GM19397 (cell line): ENCODE measurements around the gene PLEKHA7.

ENCODE experiments used
- ATAC-seq: cut with Tn5 transposase; IDR thresholded peaks from one replicate; pipeline ENCODE4 v1.9.1; 2021; ENCODE audit warnings: mild to moderate bottlenecking, moderate library complexity; ENCODE audit not compliant: unreplicated experiment

PLEKHA7 gene

DNA sequence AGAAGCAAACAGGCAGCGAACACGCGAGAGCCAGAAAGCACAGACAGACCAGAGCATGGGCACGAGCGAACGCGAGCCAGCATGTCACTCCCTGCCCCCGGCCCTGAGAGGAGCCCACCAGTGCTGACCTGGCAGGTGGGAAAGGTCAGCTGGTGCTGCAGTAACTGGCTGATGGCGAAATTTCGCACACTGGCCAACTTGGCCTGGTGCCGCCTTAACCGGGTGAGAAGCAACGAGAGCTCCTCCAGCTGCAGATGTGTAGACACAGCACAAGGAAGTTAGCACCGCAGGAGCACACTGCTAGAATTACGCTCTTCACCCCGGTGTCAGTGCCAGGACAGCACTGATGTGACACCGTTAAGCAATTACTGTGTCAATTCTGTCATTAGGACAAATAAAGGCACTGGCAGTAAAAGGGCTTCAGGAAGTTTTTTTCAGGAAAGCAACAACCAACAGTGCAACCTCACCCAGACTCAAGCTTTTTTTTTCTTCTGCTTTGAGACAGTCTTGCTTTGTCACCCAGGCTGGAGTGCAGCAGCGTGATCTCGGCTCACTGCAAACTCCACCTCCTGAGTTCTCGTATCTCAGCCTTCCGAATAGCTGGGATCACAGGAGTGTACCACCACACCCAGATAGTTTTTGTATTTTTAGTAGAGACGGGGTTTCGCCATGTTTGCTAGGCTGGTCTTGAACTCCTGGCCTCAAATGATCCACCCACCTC, 199.0 kb downstream of the PLEKHA7 start:
- ATAC-seq = no peak

DNA sequence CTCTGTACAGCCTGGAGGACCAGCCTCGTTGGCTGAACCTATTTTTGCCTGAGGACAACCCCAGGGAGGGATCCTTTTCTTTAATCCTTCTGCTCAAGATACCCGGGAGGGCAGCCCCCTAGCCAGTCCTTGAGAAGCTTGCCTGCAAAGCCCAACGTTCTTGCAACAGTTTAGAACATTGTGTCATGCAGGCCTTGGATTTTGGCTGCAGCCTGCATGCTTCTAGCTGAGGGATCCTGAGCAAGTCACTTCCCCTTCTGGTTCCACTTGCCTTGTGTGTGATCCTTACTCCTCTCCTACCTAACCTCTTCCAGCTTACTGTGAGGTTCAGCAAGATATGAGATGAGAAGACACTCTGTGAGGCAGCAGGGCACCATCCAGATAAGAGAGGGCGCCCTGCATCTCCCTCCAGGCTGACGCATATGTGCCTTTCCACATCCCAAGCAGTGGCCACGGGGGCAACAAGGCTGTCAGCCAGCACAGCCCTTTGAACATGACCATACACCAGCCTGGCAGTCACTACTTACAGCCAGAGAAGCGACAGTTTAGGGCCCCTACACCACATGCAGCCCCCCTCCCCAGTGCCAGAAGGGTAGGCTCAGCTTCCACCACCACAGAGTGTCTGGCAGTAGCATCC, 199.7 kb downstream of the PLEKHA7 start:
- no peak for ATAC-seq

DNA sequence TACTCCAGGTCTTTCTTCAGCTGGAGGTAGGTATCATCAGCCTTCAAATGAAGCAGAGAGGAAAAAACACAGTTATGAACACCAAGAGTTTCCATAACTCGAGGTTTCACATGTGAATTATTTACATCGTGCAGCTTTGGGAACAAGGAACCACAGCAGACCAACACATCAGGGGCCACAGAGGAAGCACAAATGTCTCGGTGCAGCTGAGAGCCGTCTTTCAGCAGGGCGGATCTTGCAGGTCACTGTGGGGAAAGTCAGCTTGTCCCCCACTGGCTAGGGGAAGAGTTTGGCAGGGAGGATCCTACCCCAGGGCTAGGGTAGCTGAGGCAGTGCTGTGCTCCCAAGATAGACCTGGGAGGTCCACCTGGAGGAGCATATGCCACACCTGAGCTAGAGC, 201.1 kb downstream of the PLEKHA7 start:
- ATAC-seq = no peak

DNA sequence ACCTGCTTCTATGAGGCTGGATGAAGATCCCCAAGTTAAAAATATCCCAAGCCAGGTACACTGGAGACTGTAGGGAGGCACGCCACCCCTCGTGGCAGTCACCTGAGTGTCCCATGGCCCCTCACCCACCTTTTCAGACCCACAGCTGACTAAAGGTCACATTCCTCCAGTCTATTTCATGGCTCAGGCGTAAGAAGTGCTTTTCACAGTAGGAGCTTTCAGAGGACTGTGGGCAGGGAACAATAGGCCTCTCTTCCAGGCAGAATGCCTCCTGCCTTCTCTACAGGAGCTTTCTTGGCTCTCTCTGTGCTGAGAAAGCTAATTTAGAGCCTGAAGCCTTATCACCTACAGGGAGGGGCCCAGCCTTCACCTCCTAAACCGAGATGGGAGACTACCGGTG, 201.9 kb downstream of the PLEKHA7 start:
- ATAC-seq = no peak

DNA sequence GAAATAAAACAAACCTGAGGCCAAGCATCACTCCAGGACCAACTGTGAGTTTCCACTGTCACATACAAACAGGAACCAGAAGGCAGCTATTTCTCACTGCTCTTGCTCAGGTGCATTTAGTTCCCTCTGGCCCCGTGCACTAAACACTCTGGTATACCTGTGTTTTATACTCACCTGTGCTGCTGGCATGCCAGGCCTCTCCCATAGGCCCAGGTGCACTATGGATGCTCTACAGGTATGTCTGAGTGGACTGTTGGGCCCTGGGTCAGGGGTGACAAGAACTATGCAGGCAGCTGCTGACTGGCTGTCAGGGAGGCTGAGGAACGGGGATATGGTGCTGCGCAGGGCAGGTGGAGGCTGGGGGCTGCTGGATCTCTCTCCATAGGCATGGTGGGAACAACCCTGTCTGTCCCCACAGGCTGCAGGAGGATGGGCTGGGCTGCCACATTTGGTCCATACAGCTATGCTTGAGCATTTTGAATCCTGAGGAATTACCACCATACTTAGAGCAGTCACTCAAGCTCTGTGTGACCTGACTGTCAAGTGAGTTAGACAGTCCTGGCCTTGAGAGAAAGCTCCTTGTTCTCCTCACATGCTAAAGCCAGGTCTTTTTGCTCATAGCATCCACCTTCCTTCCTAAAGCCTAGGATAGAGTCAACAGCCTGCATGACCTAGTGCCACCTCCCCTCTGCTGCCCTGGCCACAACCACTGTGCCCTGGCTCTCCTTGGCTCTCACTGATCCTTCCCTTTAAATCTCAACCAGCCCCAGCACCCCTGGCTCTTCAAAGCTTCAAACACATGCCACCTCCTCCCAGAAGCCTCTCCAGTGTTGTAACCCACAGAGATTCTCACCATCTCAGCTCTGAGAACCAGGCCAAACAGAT, 202.8 kb downstream of the PLEKHA7 start:
- no peak for ATAC-seq

DNA sequence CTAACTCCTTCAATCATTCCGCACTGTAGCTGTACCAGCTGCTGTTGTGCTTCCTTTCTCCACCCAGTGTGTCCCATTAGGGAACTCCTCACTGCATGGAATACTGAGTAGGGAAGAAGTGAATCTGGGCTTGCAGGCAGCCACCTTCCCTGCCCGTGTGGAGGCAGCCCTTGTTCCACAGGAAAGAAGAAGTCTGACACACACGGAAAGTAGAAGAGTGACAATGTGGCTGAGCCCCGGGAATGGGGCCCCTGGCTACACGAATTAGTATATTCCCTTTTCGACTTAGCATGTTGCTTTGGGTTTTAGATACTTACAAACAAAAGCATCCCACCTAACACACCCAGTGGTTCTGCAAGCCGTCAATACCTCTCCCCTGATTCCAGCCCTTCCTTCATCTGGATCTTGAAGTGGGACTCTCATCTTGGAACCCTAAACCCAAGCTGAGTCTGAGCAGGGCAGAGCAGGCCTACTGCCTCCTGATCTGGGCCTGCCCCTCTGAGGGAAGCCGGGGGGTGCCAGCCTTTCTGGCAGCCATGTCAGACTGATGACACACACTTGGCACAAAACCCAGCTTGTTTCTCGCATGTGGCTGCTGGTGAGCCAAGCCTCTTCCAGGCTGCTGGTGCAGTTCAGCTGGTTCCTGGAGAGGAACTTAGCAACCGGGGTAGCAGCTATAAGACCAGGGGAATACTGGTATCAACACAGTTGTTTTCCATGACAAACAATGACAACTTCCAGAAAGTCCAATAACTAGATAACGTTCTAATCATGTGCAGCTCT, 204.1 kb downstream of the PLEKHA7 start:
- ATAC-seq = no peak

DNA sequence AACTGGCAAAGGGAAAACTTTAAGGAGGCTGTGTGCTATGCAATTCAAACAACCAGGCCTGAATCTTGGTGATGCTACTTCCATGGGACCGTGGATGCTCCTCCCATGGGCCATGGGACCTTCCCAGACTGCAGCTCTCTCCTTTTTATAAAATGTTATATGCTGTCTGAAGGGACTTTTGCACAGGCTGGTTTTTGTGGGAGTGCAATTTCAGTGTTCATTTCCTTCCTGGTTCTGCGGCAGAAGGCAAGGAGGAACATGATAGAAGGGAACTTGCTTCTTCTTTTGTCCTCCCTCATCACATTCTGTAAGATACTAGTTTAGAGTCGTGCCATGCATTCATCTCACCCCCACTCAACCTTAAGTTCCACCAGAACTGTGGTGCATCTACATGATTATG, 206.9 kb downstream of the PLEKHA7 start:
- ATAC-seq = no peak

DNA sequence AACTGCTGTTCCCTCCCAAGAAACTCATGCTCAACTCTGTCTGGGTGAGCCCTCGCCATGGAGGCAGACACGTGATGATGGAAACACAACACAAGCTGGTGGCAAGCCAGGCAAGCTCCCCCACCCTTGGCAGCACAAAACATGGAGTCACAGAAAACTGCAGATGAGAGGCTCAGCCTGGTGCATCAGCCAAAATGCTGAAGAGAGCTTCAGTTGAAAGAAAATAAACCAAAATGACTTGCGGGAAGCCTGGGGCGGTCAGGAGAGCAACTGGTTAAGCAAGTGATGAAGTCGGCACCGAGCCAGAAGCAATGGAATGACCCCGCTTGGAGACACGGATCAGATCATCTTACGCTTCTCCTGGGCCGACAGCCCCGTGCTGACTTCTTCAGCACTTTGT, 207.4 kb downstream of the PLEKHA7 start:
- ATAC-seq = no peak

DNA sequence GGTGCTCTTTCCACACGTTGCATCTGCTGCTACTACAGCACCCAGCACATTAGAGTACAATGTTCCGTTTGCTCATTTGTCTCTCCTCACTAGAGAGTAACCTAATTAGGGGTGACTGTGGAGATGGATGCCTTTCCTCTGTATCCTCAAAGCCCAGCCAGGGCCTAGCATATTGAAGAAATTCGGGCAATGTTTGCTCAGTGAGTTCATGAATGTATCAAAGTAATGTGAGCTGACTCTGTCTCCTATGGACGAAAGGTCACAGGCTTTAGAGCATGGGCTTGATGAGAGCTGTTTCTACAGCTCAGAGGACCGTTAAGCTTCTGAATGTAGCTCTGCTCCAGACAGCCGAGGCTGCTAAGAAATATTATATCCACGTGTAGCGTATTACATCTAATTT, 208.3 kb downstream of the PLEKHA7 start:
- no peak for ATAC-seq

DNA sequence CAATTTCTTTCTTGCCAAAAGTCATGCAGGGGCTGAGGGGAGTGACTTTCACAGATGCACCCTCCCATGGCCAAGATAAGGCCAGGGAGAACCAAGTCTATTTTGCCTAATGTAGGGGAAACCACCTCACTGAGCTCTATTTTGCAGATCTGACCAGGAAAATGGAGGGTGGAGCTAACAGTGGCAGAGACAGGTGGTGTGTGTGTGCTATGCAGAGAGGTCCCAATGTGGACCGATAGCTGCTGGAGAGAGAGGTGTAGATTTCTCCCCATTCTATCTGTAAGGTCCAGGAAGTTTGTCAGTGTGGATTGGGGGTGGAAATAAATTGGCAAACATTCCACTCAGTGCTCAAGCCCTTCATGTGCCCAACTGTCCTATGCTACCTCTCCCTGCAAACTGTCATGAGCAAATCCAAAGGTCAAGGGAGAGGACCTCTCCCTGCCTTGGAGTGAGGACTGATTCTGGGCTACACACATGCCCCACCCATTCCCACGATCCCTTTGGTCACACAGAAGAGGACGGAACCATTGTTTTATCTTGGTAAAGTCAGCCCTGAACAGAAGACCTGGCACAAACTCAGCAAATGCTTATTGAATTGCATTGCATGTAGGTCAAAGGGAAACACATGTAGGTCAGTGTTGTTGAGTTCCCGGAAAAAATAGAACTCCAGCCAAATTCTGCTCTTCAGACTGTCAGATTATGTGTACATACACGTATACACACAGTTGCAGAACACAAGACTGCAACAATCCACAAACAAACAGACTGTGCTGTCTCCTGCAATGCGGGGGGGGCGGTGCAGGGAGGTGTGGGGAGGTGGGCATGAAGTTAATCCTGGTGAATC, 209.9 kb downstream of the PLEKHA7 start:
- no peak for ATAC-seq

DNA sequence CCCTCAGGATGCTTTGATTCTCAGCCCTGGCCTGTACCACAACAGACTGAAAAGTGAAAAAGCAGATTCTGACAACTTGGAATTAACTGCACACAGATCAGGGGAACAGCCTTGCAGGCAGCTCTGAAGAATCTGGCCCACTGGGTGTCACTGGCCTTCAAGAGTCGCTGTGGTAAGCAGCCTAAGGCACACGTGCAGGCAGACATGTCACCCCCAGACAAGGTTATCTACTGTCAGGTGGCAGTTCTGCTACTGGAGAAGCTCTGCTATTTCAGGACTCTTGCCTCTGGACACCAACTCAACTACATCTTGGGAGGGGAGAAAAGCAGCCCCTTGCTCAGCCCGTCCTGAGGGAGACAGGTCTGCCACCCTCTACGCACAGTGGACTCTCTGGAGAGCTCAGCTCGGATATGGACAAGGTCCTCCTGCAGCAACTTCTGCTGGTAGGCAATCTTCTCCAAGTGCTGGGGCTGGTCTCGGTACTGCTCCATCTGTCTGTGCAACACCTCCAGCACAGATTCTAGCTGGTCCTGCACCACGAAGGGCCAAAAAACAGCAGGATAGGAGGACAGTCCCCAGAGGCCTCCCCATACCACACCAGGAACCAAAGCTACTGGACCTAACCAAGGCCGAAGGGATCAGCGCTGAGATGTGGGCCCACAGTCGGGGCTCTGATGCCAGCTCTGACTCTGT, 212.8 kb downstream of the PLEKHA7 start:
- ATAC-seq = no peak

DNA sequence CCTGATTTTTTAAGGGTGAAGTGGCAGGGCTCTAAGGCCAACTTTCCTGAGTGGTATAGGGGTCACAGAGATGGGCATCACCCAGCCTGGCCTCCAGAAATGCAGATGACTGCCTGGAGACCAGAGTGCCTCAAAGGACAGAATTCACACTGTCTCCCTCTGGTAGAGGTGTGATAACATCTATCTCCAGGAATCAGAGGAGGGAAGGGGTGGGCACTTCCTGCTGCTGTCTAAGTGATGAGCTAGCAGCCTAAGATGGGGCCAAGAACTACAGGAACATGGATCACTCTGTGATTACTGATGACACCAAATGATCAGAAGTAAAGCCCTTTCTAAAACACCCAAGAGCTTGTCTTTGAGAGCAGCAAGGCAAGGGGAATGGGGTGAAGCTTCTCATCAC, 213.8 kb downstream of the PLEKHA7 start:
- no peak for ATAC-seq

DNA sequence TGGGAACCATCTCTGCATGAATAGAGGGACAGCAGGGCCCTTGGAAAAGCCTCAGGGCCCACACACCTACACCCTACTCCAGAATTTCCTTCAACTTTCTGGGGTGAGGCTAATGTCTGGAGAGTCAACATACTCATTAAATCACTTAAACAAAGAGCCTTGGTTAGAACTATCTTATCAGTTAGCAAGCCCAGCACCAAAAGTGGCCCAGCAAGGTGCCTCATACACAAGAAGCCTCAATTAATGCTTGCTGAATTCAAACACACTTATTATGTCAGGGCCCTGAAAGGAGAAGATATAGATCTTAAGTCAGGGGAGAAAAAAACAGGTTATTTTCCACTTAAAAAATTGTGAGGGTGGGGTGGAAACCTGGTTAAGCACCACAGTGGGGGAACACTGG, 214.3 kb downstream of the PLEKHA7 start:
- no peak for ATAC-seq

DNA sequence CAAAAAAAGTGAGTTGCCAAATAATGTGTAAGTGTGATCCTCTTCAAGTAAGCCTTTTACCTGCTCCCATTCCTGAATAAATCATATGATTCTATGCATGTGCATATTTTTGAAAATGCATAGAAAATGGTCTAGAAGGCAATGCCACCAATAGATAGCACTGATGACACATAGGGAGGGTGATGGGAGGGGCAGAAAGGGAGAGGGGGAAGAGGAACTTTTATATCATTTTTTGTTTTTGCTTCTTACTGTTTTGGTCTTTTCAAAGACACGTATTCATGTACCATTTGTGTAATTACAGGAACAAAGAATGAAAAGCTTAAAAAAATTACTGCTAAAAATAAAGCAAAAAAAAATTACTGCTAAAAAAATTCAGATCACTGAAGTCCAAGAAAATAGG, 215.0 kb downstream of the PLEKHA7 start:
- no peak for ATAC-seq

DNA sequence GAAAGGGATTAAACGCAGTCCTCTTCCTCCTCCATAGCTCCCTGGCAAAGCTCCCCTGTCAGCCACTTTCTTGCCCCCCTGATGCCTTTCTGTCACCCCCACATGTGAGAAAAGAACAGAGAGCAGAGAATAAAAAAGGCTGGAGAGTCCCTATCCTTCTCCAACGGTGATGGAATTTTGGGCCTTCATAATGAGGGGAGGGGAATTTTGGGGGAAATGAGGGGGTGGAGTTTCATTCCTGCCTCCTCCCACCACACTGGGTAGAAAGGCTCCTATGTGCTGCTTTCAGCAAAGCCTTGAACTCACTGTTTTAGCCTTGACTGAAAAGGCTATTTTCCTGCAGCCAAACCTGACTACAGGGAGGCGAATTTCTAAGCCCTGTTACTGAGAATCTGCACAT, 216.4 kb downstream of the PLEKHA7 start:
- no peak for ATAC-seq

DNA sequence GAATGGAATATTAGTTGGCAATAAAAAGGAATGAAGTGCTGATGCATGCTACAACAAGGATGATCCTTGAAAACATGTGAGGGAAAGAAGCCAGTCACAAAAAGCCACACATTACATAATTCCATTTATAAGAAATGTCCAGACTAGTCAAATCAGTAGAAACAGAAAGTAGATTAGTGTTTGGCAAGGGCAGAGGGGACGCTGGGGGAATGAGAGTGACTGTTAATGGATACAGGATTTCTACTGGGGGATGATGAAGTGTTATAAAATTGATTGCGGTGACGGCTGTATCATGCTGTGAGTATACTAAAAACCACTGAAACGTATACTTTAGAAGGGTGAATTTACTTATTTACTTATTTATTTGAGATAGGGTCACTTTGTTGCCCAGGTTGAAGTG, 217.9 kb downstream of the PLEKHA7 start:
- ATAC-seq = no peak

DNA sequence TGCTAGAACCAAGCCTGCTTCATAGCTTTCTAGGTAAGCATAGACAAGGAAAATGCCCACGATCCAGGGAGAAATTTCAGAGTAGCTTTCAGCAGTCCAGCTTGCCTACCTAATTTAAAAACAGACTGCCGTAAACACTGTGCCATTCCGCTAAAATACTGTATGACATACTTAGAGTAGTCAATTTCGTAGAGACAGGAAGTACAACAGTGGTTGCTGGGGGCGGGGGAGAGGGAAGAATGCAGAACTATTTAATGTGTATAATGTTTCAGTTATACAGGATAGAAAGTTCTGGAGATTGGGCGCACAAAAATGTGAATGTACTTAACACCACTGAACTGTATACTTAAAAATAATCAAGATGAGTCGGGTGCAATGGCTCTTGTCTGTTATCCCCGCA, 219.1 kb downstream of the PLEKHA7 start:
- ATAC-seq = no peak

DNA sequence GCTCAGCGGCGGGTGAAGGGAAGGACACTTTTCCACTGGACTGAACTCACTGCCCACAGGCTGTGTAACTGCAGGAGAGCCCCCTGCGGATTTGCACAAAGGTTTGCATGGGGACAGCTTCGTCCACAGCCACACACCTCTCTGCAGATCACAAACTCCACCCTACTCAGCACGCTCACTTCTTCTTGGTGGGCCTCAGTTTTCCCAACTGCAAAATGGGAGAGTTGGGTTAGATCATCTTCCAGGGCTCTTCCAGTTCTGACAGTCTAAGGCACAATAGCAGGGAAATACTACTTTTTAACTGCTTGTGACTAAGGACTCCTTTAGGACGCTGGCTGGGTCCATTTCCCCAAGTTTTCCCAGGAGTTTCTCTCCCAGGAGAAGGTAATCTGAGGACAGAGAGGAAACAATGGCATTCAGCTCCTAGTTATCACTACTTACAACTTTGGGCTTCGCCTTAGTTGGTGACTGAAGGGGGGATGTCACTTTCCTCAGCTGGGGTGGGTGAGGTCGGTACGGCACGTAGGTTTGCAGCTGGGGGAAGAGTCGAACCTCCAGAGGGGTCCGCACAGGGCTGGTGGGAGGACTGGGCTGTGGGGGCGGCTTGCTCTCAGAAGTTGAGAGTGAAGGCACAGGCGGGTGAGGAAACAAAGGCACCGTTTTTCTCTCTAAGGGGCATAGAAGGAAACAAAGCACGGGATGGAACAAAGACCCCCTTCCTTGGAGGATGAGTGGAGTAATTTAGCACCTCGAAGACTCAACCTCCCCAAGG, 220.0 kb downstream of the PLEKHA7 start:
- ATAC-seq = no peak

DNA sequence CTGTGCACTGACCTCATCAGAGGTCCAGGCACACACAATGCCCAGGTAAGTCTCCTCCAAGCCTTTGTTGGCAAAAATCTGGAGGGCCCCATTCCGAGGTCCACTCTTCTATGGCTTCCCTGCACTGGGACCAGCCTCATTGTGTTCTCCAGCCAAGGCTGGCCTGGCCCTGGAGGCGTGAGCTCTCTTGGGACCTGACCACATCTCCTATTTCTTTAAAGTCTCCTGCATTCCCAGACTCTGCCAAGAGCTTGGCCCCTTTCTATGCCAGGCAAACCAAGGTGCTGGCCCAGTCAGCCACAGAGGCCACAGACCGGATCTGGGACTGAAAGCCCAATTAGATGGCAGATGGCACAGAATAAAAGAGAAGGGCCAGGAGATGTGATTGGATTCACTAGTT, 220.7 kb downstream of the PLEKHA7 start:
- no peak for ATAC-seq
